Mammary epithelial cell (primary cell): Measurements from ENCODE around the gene SPEM2.

ENCODE experiments used
- EZH2 ChIP-seq: IDR thresholded peaks from 2 replicates; pipeline ENCODE4 v1.6.1; 2012; ENCODE audit warnings: low read length, inconsistent platforms, borderline replicate concordance
- TF ChIP-seq, protein P1 (sequence below), 2 donors: IDR thresholded peaks in 1 of 2; conservative IDR thresholded peaks in 1 of 2; 2 replicates each; pipeline ENCODE4 v1.5.1; 2011 to 2012; ENCODE audit warnings: inconsistent platforms in 2 of 2, low read length in 2 of 2, mild to moderate bottlenecking in 2 of 2, control low read depth in 1 of 2, low read depth in 1 of 2; ENCODE audit not compliant: insufficient read depth in 1 of 2; ENCODE audit errors: extremely low read depth in 1 of 2

DNA sequence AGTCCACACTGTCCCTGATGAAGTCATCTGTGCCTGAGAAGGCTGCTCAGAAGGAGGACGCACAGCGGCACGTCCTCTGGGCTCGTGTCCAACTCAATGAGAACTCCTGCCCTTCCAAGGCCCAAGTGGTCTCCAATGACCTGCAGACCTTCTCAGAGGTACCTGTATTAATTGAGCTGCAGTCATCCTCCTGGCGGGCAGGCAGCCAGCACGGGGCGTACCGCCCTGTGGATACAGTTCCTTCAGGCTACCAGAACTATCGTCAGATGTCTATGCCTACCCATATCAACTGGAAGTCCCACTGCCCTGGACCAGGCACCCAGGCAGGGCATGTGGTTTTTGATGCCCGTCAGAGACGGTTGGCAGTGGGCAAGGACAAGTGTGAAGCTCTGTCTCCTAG lies 6.9 kb downstream of the SPEM2 start:
- TF ChIP-seq, protein P1, sequence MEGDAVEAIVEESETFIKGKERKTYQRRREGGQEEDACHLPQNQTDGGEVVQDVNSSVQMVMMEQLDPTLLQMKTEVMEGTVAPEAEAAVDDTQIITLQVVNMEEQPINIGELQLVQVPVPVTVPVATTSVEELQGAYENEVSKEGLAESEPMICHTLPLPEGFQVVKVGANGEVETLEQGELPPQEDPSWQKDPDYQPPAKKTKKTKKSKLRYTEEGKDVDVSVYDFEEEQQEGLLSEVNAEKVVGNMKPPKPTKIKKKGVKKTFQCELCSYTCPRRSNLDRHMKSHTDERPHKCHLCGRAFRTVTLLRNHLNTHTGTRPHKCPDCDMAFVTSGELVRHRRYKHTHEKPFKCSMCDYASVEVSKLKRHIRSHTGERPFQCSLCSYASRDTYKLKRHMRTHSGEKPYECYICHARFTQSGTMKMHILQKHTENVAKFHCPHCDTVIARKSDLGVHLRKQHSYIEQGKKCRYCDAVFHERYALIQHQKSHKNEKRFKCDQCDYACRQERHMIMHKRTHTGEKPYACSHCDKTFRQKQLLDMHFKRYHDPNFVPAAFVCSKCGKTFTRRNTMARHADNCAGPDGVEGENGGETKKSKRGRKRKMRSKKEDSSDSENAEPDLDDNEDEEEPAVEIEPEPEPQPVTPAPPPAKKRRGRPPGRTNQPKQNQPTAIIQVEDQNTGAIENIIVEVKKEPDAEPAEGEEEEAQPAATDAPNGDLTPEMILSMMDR (conservative IDR thresholded peaks at IDR 0.05 in 1 of 2, IDR thresholded peaks at IDR 0.05 in 1 of 2; ENCODE audit: extremely low read depth in 1 of 2, insufficient read depth in 1 of 2, low read depth in 1 of 2, low read length in 2 of 2): no peak
- TF ChIP-seq EZH2: no peak
